DOHH2 (cell line): ENCODE results near the gene THYN1.

Source experiments
- CTCF ChIP-seq: fragments of 200-600 bp; sonication (generic); IDR thresholded peaks from one replicate; pipeline ENCODE4 v1.5.1; 2014; ENCODE audit warnings: antibody characterized with exemption, mild to moderate bottlenecking, low read depth, low read length; ENCODE audit not compliant: poor library complexity, severe bottlenecking
- EZH2phosphoT487 ChIP-seq: fragments of 200-600 bp; sonication (generic); IDR thresholded peaks from 2 replicates; pipeline ENCODE4 v1.6.1; 2017; ENCODE audit warnings: borderline replicate concordance, mild to moderate bottlenecking, antibody characterized with exemption, low read length, moderate library complexity, mixed read lengths

DNA sequence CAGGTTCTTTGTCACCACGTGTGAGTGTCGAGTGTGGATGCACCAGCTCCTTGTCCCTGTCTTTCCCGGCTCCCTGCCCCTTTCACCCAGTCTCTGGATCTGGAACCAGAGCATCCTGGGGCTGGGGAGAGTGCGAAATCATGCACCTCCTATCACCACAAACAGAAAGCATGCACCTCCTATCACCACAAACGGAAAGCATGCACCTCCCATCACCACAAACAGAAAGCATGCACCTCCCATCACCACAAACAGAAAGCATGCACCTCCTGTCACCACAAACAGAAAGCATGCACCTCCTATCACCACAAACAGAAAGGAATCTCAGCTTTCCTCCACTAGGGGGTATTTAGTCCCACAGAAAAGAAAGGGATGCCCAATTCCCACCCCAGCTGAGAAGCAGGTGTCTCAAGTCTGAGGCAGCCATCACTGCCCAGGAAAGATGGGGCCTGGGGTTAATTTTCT, 17.1 kb upstream of the THYN1 start:
- TF ChIP-seq CTCF (peak; percentile 23), EZH2phosphoT487 (no peak)
